GM19239 (cell line): Measurements from ENCODE around the gene P2RY2.
A peak's percentile ranks its signal among the peaks of the same experiment; 100 is the strongest.

ENCODE experiments used
- DNase-seq: peaks from one replicate; pipeline ENCODE4 v3.0.0; 2011; ENCODE audit warnings: low spot score; ENCODE audit not compliant: insufficient read length
- FAIRE-seq: peaks from 2 replicates; lab custom pipeline; 2011; peaks lifted over from hg19 to GRCh38; lab: Jason Lieb, UNC

P2RY2 gene

DNA sequence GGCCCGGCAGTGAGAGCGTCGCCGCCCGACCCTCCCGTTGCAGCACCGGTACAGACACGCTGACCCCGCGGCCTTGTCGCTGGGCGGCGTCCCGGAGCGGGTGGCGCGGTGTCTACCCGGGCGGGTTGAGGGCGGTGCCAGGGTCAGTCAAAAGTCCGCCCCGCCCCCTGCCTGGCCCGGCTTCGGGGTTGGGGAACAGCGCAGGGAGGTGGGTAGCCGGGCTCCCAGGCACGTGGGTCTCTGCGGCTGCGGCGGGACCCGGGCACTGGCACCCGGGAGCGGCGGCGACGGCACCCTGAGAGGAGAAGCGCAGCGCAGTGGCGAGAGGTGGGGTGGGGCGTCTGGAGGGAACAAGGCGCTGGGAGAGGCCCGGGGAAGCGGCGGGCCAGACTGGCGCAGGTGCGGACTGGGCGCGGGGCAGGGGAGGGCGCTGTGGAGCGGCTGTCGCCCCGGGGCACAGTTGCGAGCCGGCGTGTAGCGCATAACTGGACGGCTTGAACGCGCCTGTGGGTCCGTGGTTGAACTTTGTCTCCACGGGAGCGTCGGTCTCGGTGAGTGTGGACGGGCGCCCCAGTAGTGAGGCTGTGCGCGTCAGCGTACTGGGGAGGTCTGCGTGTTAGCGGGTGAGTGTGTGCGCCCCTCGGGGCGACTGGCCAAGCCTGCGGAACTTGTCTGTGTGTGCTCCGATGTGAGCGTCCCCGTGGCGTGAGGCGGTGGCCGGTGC, at the start of gene P2RY2:
TSS of gene P2RY2 (plus strand) at position 176 of the 724 bp plus-strand sequence. CDS start 15,879 bp downstream, outside the sequence.
- DNase-seq (no peak), FAIRE-seq (no peak)

DNA sequence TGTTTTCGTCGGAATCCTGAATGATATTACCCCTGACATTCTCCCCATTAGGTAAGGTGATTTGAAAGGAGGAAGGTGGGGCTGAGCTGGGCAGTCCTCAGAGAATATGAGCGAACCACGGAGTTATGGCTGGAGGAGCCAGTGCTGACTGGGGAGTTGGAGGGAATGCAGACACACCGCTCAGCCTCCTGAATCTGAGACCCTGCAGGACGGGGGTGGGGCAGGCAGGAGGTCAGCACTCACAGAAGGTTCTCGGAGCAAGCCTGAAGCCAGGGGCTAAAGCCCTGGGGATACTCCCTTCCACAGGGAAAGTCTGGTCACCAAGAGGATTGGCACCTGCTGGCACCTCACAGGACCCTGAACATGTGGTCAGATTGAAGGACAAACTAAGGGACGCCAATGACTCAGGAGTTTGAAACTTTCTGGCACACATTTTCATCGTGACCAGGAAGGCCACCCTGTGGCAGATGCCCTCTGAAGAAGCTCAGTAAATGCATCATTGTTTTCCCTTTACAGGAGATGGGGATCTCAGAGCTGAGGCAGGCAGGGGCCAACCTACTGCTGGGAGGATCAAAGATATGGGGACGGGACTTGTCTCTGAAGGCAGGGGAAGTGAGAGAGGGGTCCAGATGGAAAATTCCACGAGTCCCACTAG, 49.0 kb upstream of the P2RY2 start:
- FAIRE-seq (no peak), DNase-seq (no peak)

DNA sequence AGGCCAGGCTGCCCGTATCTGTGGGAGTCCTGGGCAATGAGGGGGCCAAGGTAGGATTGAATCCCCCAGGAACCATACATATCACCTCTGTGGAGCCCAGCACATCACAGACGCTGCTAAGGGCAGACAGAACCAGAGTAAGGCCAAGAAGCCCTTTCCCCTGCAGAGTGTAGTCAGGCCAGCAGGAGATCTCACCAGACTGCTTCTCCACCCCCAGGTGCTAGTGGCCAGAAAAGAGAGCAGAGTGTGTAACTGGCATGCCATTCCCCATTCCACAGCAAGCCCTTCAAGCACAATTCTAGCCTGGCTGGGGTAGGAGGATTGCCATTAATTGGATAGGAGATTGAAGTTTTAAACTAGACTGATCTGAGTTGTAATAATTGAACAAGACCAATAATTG, 47.9 kb upstream of the P2RY2 start:
- DNase-seq = no peak
- no peak for FAIRE-seq

DNA sequence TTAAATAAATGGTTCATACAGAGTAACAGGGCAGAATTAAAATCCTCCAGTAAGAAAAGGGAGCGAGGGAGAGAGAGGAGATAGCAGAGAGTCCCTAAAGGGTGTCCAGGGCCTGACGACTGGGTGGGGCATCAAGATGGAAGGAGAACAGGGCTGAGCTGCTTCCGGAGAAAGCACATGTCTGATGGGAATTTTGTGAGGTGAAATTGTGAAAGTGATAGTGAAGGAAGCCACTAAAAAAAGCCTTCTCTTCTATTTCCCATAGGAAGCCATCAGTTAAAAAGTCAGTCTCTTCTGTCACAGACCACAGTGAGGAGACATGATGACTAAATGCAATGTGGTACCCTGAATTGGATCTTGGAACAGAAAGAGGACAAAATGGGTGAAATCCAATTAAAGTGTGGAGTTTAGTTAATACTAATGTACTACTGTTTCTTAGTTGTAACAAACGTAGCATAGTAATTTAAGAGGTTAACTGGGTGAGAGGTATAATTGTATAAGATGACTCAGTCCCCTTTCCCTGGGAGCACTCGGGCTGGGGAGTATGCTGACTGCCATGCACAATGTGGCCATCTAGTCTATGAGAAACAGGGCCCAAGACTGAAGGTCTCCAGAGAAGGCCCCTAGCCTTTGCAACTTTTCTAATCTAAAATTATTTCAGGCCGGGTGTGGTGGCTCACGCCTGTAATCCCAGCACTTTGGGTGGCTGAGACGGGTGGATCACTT, 46.5 kb upstream of the P2RY2 start:
- FAIRE-seq (no peak), DNase-seq (no peak)

DNA sequence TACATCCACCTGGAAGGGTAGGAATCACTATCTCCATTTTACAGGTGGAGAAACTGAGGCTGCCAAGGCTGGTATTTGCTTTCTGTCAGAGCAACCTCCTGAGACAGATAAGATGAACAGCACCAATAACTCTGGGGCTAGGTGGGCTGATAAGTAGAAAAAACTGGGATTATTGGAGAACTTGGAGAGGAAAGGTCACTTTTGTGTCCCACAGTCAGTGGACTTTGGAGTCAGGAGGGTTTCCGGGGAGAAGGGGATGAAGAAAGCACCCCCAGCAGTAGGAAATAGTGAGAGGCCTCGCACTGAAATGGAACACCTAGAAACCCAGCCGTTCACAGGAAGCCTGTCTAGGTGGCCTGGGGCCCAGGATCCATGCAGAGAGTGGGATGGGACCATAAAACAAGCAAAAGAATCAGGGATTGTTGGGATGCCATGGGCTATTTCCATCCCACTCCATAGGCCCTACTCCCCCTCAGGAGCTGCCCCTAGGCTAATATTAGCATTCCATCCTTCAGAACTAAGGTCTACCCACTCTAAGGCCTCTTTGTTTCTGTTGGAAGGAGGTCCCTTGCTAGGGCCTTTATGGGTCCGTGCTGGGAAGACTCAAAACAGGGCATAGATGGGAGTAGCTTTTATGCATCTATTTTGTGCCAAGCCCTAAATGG, 45.0 kb upstream of the P2RY2 start:
- DNase-seq (no peak), FAIRE-seq (no peak)

DNA sequence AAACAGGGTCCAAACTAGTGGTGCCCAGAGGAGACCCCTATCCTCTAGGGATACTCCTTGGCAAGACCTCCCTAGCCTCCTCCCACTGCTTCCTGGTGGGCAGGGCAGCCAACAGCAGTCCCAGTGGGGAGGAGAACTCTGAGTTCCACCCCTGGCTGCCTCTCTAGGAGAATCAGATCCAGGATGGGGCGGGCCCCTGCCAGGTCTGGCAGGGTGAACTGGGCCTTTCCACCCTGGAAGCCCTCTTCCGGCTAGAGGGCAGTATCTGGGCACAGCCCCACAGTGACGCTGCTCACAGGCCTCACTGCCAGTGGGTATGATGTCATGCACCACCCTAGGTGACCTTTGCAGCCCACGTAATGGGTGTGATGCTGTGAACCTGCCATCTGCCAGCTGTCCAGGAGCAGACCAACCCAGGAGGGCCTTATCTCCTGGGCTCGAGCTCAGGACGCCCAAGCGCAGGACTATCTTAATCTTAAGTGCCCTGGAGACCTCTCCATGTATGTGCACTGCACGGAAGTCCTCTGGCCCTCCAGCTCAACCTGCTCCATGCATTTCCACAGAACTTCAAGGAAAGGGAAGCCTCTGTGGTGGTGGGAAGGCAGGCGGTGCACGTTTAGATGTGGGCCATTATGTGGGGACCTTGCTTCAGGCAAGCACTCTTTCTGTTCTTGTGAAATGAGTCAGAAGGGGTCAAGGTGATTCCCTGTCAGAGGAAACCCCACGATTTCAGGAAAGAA, 44.2 kb upstream of the P2RY2 start:
- FAIRE-seq = no peak
- no peak for DNase-seq

DNA sequence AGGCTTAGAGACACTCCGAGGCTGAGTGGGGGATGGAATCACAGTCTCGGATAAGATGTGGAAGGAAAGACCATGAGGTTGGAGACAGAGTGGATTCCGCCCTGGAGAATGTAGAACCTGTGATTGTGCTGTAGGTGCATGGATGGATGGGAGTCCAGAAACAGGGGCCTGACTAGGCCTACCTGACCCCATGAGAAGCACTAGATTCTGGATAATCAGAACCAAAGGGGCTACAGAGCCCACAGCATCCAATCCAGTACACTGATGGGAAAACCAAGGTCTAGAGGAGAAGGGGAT, 43.6 kb upstream of the P2RY2 start:
- DNase-seq = no peak
- no peak for FAIRE-seq

DNA sequence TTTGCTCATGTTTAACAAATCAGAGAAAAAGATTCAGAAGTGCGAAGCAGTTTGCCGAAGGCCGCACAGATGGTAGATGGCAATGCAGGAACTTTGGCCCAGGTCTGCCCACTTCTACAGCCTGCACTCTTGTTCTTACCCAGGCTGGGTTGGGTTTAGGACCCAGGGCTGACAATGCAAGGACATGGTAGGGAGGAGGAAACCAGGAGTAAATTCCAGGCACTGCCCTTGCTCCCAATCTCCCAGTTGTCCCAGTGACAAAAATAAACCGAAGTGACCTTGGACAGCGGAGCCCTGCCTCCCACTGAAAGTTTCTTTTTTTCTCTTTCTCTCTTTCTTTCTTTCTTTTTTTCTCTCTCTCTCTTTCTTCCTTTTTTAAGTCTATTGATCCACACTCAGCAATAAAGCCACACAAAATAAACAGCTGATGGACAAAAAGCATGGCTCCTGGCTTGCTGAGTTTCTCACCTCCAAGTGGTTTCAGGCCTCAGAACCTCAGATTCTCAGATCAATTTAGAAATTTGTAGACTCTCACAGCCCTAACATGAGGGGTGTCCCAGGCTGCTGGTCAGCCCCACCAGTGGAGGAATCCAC, 42.4 kb upstream of the P2RY2 start:
- DNase-seq (no peak), FAIRE-seq (peak; percentile 33)

DNA sequence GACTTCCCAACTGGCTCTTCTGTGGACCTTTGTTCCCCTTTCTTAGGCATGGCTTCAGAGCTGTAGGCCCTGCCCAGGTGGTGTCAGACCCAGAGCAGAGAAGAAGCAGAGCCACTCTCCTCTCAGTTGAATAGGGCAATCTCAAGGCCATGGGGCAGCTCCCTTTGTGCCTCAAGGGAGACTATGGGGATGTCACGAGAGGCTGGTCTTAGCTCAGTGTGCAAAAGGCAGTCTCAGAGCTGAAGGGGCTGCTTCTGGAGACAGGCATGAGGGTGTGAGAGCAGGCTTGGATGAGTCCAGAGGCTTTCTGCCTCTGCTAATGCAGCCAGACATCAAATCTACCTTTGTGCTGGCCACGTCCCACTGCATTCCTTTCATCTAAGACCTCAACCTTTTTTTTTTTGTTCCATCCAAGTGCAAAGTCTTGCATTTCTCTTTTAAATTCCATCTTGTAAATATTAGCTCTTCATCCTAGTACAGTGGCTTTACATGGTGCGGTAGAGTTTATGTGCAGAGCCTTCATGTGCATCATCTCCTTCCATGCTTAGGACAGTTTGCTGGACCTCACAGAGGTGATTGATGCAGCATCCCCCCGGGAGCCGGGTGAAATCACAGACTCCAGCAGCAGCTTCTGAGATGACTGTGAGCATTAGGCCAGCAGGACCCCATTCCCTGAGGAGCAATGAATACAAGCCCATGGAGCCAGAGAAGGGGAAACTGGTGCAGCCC, 41.8 kb upstream of the P2RY2 start:
- DNase-seq (no peak), FAIRE-seq (peak; percentile 37)

DNA sequence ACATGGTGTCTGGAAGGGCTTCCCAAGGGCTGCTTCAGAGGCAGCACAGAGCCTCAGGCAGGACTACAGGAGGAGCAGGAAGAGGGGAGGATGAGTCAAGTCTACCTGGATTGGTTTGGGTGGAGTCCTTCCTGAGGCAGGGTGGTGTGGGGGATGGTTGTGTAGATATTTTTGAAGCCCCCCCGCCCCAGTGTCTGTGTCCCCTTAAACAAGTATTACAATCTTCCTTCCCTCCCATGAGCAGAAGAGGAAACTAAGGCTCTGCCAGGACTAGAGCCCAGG, 41.3 kb upstream of the P2RY2 start:
- FAIRE-seq = no peak

DNA sequence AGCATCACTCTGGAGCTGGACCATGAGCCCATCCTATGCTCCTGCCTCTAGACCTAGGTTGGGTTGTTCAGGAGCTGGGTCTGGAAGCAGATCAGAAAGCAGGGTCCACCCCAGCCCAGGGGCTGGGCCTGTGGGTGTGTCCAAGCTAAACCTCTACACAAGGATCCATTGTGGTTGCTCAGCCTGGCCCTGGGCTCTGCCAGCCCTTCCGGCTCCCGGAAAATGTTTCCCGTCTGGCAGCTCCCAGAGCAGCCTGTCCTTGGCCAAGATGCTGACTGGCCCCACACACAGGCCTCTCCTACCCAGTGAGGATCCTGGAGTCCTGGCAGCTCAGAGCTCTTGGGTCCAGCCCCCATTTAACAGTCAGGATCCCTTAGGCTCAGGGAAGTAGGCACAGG, 40.7 kb upstream of the P2RY2 start:
- DNase-seq (no peak), FAIRE-seq (no peak)

More for the DNA sequence above, 41.3 kb upstream of the P2RY2 start:
- no peak for DNase-seq

DNA sequence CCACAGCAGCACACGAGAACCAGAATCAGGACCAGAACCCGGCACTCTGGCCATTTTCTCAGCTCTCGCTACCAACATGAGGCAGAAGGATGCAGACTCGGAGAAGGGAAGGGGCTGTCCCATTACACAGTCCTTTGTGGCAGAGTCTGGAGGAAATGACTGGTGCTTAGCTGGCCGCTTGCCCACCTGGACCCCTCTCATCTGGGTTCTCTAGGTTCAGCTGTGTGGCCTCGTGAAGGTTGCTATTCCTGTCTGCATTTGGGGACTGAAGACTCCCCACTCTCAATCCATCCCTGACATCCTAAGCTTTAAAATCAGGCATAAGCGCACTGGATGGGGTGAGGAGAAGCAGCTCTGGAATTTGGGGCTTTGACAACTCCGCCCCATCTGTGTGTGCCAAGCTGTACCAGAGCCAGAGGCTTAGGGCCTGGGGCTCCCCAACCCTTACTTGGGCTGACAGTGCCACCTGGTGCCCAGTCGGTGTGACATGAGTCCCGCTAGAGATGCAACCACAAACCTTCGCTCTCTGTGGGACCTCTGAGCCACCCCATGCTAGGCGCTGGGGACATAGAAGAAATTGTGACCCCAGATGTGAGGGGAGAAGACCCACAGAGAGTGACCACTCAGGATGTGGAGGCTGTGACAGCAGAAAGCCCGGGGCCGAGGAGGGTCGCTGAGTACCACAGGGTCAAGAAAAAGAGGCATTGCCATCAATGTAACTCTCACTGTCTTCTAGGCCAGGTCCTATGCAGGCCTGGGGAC, 40.1 kb upstream of the P2RY2 start:
- FAIRE-seq (peak; percentile 91), DNase-seq (peak; percentile 81)

DNA sequence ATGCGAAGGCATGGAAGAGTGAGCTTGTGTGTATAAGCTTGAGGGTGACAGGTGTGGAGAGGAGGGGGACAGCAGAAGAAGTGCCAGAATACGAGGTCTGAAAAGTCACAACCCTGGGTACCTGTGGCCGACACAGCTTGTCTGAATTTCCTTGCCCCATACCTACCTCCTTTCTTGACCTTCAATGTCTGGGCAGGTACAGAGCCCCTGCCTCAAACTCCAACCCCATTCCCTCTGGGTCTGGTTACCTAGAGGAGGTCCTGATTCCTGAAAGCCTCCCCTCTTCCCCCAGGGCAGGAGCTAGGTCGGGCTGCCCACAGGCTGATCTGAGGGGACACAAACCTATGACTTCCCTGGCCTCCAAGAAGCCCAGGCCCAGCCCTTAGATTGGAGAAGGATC, 39.4 kb upstream of the P2RY2 start:
- DNase-seq (no peak), FAIRE-seq (no peak)

DNA sequence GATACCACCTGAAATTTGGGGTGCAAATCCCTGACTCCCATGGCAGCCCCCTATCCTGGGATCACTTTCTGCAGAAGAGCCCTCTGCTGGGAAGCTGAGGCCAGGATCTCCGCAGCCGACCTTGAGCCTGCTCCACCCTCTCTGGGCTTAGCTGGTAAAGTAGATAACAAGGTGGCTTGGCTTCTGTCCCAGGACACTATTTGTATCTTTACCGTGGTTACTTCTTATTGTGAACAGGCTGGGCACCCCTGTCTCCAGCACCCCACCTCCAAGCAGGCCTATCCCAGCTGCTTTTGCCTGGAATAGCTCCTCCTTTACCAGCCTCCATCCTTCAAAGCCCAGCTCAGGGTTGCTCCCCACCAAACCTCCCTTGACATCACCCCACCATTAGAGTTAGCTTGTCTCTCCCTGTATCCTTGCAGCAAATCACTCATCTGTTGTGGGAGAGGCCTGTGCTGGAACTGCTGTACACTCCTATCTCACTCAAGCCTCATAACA, 35.2 kb upstream of the P2RY2 start:
- FAIRE-seq (no peak), DNase-seq (no peak)

DNA sequence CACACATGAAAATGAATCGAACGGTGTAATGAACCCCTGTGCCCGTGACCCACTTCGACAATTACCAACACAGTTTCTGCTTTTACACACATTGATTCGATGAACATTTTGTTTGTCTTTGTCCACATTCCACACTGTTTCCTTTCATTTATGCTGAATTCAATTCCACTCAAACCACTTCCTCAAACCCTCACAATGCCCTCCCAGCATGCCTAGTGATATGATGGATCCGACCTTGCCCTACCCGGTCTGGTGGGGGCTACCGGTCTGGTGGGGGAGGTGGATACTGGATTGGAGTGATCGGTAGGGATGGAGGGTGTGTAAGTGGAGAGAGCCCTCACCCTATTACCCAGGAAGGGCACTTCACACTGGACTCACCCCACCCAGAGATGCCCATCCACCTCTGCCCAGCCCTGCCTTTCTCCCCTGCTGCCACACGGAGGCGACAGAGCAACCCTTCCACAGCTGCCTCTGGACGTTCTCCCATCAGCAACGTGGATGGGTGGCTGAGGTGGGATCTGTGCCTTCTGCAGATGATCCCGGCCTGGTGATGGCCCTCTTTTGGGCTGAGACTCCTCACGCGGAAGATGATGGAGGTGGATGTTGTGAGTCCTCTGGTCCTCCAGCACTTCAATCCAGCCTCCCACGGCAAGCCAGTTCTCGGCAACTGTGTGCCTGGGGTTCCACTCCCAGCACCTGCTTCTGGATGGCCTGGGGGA, 33.0 kb upstream of the P2RY2 start:
- peak; percentile 92 for FAIRE-seq
- DNase-seq = peak; percentile 51

DNA sequence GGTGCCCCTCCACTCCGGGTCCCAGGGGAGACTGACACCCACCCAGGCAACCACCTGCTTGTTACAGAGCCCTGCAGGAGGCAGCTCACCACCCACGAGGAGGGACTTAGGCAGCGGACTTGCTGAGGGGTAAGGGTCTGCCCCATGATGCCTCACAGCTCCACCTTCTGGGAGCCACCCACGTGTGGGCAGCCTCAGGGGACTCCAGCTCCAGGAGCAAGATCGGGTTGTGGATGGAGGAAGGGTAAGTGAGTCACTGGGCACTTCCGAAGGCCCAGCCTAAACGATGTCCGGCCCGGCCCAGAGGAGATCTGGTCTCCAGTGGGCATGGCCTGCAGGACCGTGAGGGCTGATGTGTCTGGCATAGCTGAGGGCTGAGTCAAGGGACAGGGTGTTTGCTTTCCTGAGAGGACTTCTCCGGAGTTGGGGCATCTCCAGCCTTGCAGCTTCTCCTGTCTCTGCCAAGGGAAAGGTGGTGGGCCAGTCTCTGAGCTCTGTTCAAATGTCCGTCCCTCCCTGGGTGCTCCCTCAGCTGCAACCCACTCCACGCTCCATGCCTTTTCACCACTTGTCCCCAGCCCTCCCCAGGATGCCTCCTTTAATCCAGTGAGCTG, 32.3 kb upstream of the P2RY2 start:
- DNase-seq (no peak), FAIRE-seq (no peak)

DNA sequence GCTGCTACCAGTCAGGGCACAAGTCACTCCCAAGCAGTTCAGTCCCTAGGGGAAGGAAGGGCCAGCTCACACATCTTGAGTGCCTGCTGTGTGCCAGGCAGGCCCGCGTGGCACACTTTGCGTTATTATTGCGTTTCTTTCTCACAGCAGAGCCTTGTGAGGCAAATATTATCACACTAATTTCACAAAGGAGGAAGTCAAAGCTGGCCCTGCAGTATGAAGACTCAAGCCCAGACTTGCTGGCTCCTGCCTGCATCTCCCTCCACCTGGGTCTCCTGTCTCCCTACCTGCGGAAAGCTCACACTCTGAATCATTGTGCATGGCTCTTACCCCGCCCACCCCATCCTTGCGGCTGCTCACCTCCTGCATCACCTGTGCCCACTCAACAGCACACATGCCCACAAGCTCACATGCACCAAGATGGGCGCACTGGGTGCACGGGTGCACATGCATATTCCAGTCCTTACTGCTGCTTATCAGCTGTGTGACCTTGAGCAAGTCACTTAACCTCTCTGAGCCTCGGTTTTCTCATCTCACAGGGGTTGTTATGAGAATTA, 31.7 kb upstream of the P2RY2 start:
- no peak for FAIRE-seq
- DNase-seq = no peak
